Ascending aorta (tissue), 2 donors: ENCODE data around the gene STBD1. TPM values are rescaled to one million over a fixed set of nuclear protein-coding genes. Genes with fewer than 3 reads are reported as not detected.

Experiments
- DNase-seq, 2 donors: peaks; one replicate each; pipeline ENCODE4 v3.0.0-alpha.2; 2019; ENCODE audit warnings: low spot score in 2 of 2
- H3K27ac ChIP-seq, 2 donors: fragments of 200-600 bp; sonication (generic); one replicate each; pipeline ENCODE4 v1.5.1; 2016 to 2017; ENCODE audit warnings: mild to moderate bottlenecking in 1 of 2
- H3K27me3 ChIP-seq: fragments of 200-600 bp; sonication (generic); one replicate; pipeline ENCODE4 v1.5.1; 2017
- H3K36me3 ChIP-seq, 2 donors: fragments of 200-600 bp; sonication (generic); one replicate each; pipeline ENCODE4 v1.5.1; 2016
- H3K4me1 ChIP-seq, 2 donors: fragments of 200-600 bp; sonication (generic); one replicate each; pipeline ENCODE4 v1.5.1; 2016 to 2017; ENCODE audit warnings: mild to moderate bottlenecking in 1 of 2
- H3K4me3 ChIP-seq, 2 donors: fragments of 200-600 bp; sonication (generic); one replicate each; pipeline ENCODE4 v1.5.1; 2016 to 2017; ENCODE audit warnings: mild to moderate bottlenecking in 1 of 2
- H3K9me3 ChIP-seq, 2 donors: fragments of 200-600 bp; sonication (generic); one replicate each; pipeline ENCODE4 v1.5.1; 2016
- CTCF ChIP-seq, 3 experiments: fragments of 200-600 bp in 2 of 3; fragments of 450-650 bp in 1 of 3; sonication (generic) in 2 of 3; IDR thresholded peaks; one replicate each; pipeline ENCODE4 v1.5.1; 2016 to 2019; ENCODE audit warnings: antibody characterized with exemption in 3 of 3, mild to moderate bottlenecking in 1 of 3, moderate library complexity in 1 of 3
- intact Hi-C: fragments of 100-400 bp; cut with DNase I; formaldehyde crosslinking; loops from one replicate; pipeline ENCODE4 v1.15.1; 2023
- total RNA-seq: library from RNA; depleted of rRNA; stranded (reverse); fragments of >200 nt; gene quantifications from one replicate; pipeline ENCODE4 v1.1.0, GENCODE V29; 2016

Gene STBD1
- total RNA-seq, 1 donor from 2014 or later = 19.9 TPM

- intact Hi-C loops = no loop called here
- H3K27me3 ChIP-seq = no peaks in the 10 kb centered on the region
- H3K4me3 ChIP-seq = no peak overlapping the region
- no peak for TF ChIP-seq CTCF (IDR thresholded peaks at IDR 0.05)
- H3K4me1 ChIP-seq = peaks cover 0 to 7% of the 10 kb centered on the region in 2 donors
- peaks cover 0 to 12% of the 10 kb centered on the region in 2 donors for H3K9me3 ChIP-seq
- no peak for DNase-seq
- H3K27ac ChIP-seq = no peak overlapping the region
- peaks cover 5 to 11% of the 10 kb centered on the region in 2 donors for H3K36me3 ChIP-seq
Observed at GRCh38 chr4:76312457-76312856, 5.9 kb downstream of the STBD1 start.

GRCh38 chr4:76313547-76313946 is 7.0 kb downstream of the STBD1 start:
- H3K27me3 ChIP-seq = no peaks in the 10 kb centered on the region
- peaks cover 0 to 12% of the 10 kb centered on the region in 2 donors for H3K9me3 ChIP-seq
- DNase-seq = no peak
- intact Hi-C loops = no loop called here
- no peak for TF ChIP-seq CTCF (IDR thresholded peaks at IDR 0.05)
- H3K4me1 ChIP-seq = peaks cover 0 to 2% of the 10 kb centered on the region in 2 donors
- H3K36me3 ChIP-seq = peaks cover 5 to 11% of the 10 kb centered on the region in 2 donors
- no peak overlapping the region for H3K4me3 ChIP-seq
- H3K27ac ChIP-seq = no peak overlapping the region

- no peaks in the 10 kb centered on the region for H3K4me1 ChIP-seq
- no peak overlapping the region for H3K27ac ChIP-seq
- TF ChIP-seq CTCF (IDR thresholded peaks at IDR 0.05) = no peak
- no peaks in the 10 kb centered on the region for H3K36me3 ChIP-seq
- H3K9me3 ChIP-seq = peaks cover 0 to 12% of the 10 kb centered on the region in 2 donors
- no peaks in the 10 kb centered on the region for H3K27me3 ChIP-seq
- H3K4me3 ChIP-seq = no peak overlapping the region
- DNase-seq = no peak
- intact Hi-C loops = no loop called here
Observed at GRCh38 chr4:76315267-76315918, 8.9 kb downstream of the STBD1 start.

GRCh38 chr4:76316131-76316530 is 9.6 kb downstream of the STBD1 start:
- peaks cover 0 to 12% of the 10 kb centered on the region in 2 donors for H3K9me3 ChIP-seq
- no peaks in the 10 kb centered on the region for H3K4me1 ChIP-seq
- TF ChIP-seq CTCF (IDR thresholded peaks at IDR 0.05) = no peak
- no peak overlapping the region for H3K4me3 ChIP-seq
- intact Hi-C loops = no loop called here
- no peaks in the 10 kb centered on the region for H3K27me3 ChIP-seq
- no peaks in the 10 kb centered on the region for H3K36me3 ChIP-seq
- no peak overlapping the region for H3K27ac ChIP-seq
- no peak for DNase-seq

- no peaks in the 10 kb centered on the region for H3K36me3 ChIP-seq
- peaks cover 7 to 23% of the 10 kb centered on the region in 2 donors for H3K9me3 ChIP-seq
- no peak overlapping the region for H3K27ac ChIP-seq
- DNase-seq = no peak
- H3K4me3 ChIP-seq = no peak overlapping the region
- TF ChIP-seq CTCF (IDR thresholded peaks at IDR 0.05) = no peak
- intact Hi-C loops = no loop called here
- H3K27me3 ChIP-seq = no peaks in the 10 kb centered on the region
- no peaks in the 10 kb centered on the region for H3K4me1 ChIP-seq
Observed at GRCh38 chr4:76322236-76322635, 15.7 kb downstream of the STBD1 start.
